GM12878 (cell line): ENCODE measurements around the gene GSG1L. TPM values are rescaled to one million over a fixed set of nuclear protein-coding genes. Genes with fewer than 3 reads are reported as not detected.

Source experiments
- BHLHE40 ChIP-seq, 2 experiments: fragments of 450-650 bp in 1 of 2; IDR thresholded peaks; 2 replicates each; pipeline ENCODE4 v1.6.1; 2011 to 2017; ENCODE audit warnings: low read depth in 2 of 2, borderline replicate concordance in 1 of 2, improper control_type of control experiment in 1 of 2, low read length in 1 of 2, mild to moderate bottlenecking in 1 of 2
- CTCF ChIP-seq, 3 experiments: IDR thresholded peaks in 2 of 3; conservative IDR thresholded peaks in 1 of 3; 2 replicates each; pipeline ENCODE4 v1.5.1; 2011; ENCODE audit warnings: low read depth in 3 of 3, low read length in 3 of 3, mild to moderate bottlenecking in 3 of 3, control low read depth in 2 of 3, moderate library complexity in 2 of 3, inconsistent platforms in 1 of 3, mixed read lengths in 1 of 3; ENCODE audit not compliant: control insufficient read depth in 2 of 3, insufficient read depth in 1 of 3; ENCODE audit errors: extremely low read depth in 1 of 3
- E4F1 ChIP-seq: fragments of 450-650 bp; IDR thresholded peaks from 2 replicates; pipeline ENCODE4 v1.6.1; 2018; ENCODE audit warnings: borderline replicate concordance, mild to moderate bottlenecking; ENCODE audit not compliant: partially characterized antibody
- EED ChIP-seq: sonication (generic); IDR thresholded peaks from 2 replicates; pipeline ENCODE4 v1.6.1; 2016; ENCODE audit warnings: antibody characterized with exemption, low read depth
- FOXK2 ChIP-seq: fragments of 450-650 bp; IDR thresholded peaks from 2 replicates; pipeline ENCODE4 v1.6.1; 2017; ENCODE audit warnings: mild to moderate bottlenecking, moderate library complexity
- GABPA ChIP-seq: IDR thresholded peaks from 2 replicates; pipeline ENCODE4 v1.6.1; 2014; ENCODE audit warnings: antibody characterized with exemption, low read depth, mild to moderate bottlenecking, inconsistent platforms
- JUNB ChIP-seq: IDR thresholded peaks from 2 replicates; pipeline ENCODE4 v1.6.1; 2016; ENCODE audit warnings: antibody characterized with exemption, mild to moderate bottlenecking
- MEF2A ChIP-seq: IDR thresholded peaks from 2 replicates; pipeline ENCODE4 v1.6.1; 2011; ENCODE audit warnings: low read depth, mild to moderate bottlenecking, low read length, moderate library complexity; ENCODE audit not compliant: insufficient read depth
- NFXL1 ChIP-seq: fragments of 450-650 bp; IDR thresholded peaks from 2 replicates; pipeline ENCODE4 v1.6.1; 2017; ENCODE audit warnings: antibody characterized with exemption, mild to moderate bottlenecking, borderline replicate concordance
- RBBP5 ChIP-seq: fragments of 200-600 bp; sonication (generic); conservative IDR thresholded peaks from 2 replicates; pipeline ENCODE4 v1.6.1; 2016
- SIN3A ChIP-seq: IDR thresholded peaks from 2 replicates; pipeline ENCODE4 v1.6.1; 2012; ENCODE audit warnings: low read depth, low read length, improper control_type of control experiment
- SMAD5 ChIP-seq: IDR thresholded peaks from 2 replicates; pipeline ENCODE4 v1.6.1; 2016; ENCODE audit warnings: antibody characterized with exemption, low read depth
- SMC3 ChIP-seq: IDR thresholded peaks from 2 replicates; pipeline ENCODE4 v1.6.1; 2011; ENCODE audit warnings: low read length, improper control_type of control experiment, borderline replicate concordance
- YBX1 ChIP-seq: fragments of 450-650 bp; IDR thresholded peaks from 2 replicates; pipeline ENCODE4 v1.6.1; 2016; ENCODE audit warnings: antibody characterized with exemption
- ZNF217 ChIP-seq: fragments of 450-650 bp; IDR thresholded peaks from 2 replicates; pipeline ENCODE4 v1.6.1; 2017; ENCODE audit warnings: antibody characterized with exemption, mild to moderate bottlenecking
- ZNF622 ChIP-seq: fragments of 450-650 bp; IDR thresholded peaks from 2 replicates; pipeline ENCODE4 v1.6.1; 2017; ENCODE audit warnings: mild to moderate bottlenecking, inconsistent platforms
- polyA plus RNA-seq, 11 experiments: library from polyadenylated mRNA; depleted of rRNA in 4 of 11; unstranded in 6 of 11; stranded (reverse) in 5 of 11; fragments of >200 nt; fragmentation: Nextera tagmentation in 4 of 11; fragmentation: Illumina TruSeq in 1 of 11; extraction: Ambion mirVana in 4 of 11; extraction: Trizol in 1 of 11; gene quantifications; 1 replicate in 1 of 11; 2 replicates in 10 of 11; pipeline versions ENCODE4 v1.2.1 to v1.2.3, GENCODE V29; 2011 to 2016; ENCODE audit warnings: inconsistent platforms in 2 of 11, missing spikeins in 2 of 11, low read depth in 1 of 11
- total RNA-seq, 4 experiments: library from RNA; depleted of rRNA in 3 of 4; stranded (reverse); fragments of >200 nt in 3 of 4; fragmentation: Illumina TruSeq in 1 of 4; extraction: Trizol in 1 of 4; gene quantifications; 2 replicates each; pipeline versions ENCODE4 v1.2.1 to v1.2.3, GENCODE V29; 2013 to 2021
- TF ChIP-seq, protein P1 (sequence below): fragments of 450-650 bp; IDR thresholded peaks from 2 replicates; pipeline ENCODE4 v1.6.1; 2018; ENCODE audit warnings: mild to moderate bottlenecking, low read depth, moderate library complexity; ENCODE audit not compliant: partially characterized antibody
- TF ChIP-seq, protein P2 (sequence below): fragments of 450-650 bp; formaldehyde crosslinking; IDR thresholded peaks from 2 replicates; pipeline ENCODE4 v1.5.0; 2022; ENCODE audit warnings: mild to moderate bottlenecking, missing genetic modification characterization

GSG1L gene
- total and polyA plus RNA-seq, 10 of the 15 experiments (the other 5 are each of a cell fraction or from before 2014, with no cell fraction given), result not detected

GRCh38 chr16:27748868-27749546 lies 314.5 kb downstream of the GSG1L start (continued):
- TF ChIP-seq, protein P1, sequence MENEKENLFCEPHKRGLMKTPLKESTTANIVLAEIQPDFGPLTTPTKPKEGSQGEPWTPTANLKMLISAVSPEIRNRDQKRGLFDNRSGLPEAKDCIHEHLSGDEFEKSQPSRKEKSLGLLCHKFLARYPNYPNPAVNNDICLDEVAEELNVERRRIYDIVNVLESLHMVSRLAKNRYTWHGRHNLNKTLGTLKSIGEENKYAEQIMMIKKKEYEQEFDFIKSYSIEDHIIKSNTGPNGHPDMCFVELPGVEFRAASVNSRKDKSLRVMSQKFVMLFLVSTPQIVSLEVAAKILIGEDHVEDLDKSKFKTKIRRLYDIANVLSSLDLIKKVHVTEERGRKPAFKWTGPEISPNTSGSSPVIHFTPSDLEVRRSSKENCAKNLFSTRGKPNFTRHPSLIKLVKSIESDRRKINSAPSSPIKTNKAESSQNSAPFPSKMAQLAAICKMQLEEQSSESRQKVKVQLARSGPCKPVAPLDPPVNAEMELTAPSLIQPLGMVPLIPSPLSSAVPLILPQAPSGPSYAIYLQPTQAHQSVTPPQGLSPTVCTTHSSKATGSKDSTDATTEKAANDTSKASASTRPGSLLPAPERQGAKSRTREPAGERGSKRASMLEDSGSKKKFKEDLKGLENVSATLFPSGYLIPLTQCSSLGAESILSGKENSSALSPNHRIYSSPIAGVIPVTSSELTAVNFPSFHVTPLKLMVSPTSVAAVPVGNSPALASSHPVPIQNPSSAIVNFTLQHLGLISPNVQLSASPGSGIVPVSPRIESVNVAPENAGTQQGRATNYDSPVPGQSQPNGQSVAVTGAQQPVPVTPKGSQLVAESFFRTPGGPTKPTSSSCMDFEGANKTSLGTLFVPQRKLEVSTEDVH, result no peak
- no peak for TF ChIP-seq FOXK2
- TF ChIP-seq BHLHE40 (IDR thresholded peaks at IDR 0.05; ENCODE audit: borderline replicate concordance in 1 of 2, low read depth in 2 of 2, low read length in 1 of 2), result peak; percentile 69 to 88; a peak in 3 of 4 replicates
- TF ChIP-seq RBBP5, result no peak
- no peak for TF ChIP-seq SIN3A
- peak; percentile 31 to 35 (median 34); a peak in 3 of 6 replicates for TF ChIP-seq CTCF (IDR thresholded peaks at IDR 0.05 in 2 of 3, conservative IDR thresholded peaks at IDR 0.05 in 1 of 3; ENCODE audit: control insufficient read depth in 2 of 3, extremely low read depth in 1 of 3, insufficient read depth in 1 of 3, low read depth in 3 of 3, low read length in 3 of 3)
- TF ChIP-seq E4F1, result no peak
- TF ChIP-seq SMC3, result peak; percentile 18; the same call in 1 of the 2 replicates
- TF ChIP-seq EED, result no peak
- TF ChIP-seq YBX1, result no peak
- no peak for TF ChIP-seq GABPA
- TF ChIP-seq NFXL1, result no peak
- no peak for TF ChIP-seq SMAD5
- TF ChIP-seq ZNF622, result no peak
- TF ChIP-seq ZNF217, result no peak
- no peak for TF ChIP-seq MEF2A
- no peak for TF ChIP-seq JUNB
- TF ChIP-seq, protein P2, sequence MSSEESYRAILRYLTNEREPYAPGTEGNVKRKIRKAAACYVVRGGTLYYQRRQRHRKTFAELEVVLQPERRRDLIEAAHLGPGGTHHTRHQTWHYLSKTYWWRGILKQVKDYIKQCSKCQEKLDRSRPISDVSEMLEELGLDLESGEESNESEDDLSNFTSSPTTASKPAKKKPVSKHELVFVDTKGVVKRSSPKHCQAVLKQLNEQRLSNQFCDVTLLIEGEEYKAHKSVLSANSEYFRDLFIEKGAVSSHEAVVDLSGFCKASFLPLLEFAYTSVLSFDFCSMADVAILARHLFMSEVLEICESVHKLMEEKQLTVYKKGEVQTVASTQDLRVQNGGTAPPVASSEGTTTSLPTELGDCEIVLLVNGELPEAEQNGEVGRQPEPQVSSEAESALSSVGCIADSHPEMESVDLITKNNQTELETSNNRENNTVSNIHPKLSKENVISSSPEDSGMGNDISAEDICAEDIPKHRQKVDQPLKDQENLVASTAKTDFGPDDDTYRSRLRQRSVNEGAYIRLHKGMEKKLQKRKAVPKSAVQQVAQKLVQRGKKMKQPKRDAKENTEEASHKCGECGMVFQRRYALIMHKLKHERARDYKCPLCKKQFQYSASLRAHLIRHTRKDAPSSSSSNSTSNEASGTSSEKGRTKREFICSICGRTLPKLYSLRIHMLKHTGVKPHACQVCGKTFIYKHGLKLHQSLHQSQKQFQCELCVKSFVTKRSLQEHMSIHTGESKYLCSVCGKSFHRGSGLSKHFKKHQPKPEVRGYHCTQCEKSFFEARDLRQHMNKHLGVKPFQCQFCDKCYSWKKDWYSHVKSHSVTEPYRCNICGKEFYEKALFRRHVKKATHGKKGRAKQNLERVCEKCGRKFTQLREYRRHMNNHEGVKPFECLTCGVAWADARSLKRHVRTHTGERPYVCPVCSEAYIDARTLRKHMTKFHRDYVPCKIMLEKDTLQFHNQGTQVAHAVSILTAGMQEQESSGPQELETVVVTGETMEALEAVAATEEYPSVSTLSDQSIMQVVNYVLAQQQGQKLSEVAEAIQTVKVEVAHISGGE (CRISPR knock-in tag), result no peak
